Measurements from ENCODE around the gene ETV6. TPM values are rescaled to one million over a fixed set of nuclear protein-coding genes. Genes with fewer than 3 reads are reported as not detected.

ETV6 gene
- total RNA-seq, 1 donor: 11.2 TPM

DNA sequence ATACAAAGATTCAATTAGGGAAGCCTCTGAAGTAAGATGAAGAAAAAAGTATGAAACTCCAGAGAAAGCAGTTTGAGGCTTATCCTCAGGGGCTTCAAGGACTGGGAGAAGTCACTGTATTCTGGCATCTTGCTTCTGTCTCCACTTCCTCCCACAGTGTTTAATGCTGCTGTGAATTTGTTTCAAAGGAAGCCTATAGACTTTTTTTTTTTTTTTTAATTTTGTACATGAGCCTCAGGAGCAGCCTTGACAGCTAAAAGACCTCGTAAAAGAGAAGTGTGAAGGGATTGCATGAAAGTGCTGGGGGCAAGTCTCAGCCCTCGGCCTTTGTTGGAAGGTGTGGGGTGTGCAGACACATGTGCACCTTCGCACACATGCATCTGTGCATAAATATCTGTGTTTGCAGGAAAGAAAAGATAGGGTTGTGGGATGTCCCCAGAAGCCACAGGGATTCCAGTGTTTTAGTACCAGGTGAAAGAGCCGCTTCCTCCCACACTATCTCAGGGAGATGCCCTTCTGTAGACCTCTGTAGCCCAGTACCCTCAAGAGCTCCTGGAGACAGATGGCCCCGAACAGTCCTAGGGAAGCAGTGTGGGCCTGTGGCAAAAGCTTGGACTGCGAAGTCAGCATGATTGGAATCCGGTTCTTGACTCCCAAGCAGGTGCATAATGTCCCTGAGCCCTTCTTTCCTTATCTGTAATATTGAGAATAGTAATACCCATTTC is 227.8 kb downstream of the ETV6 start:
- H3K4me3 ChIP-seq (ENCODE audit: low read depth, low read length): no peak overlapping the region
- no peak for DNase-seq (ENCODE audit: low read depth)
- no peak for TF ChIP-seq CTCF (IDR thresholded peaks at IDR 0.05; ENCODE audit: insufficient read depth, low read depth, low read length)

GRCh38 chr12:11877869-11878780 is 228.7 kb downstream of the ETV6 start:
- DNase-seq (ENCODE audit: low read depth): peak; percentile 64
- TF ChIP-seq CTCF (IDR thresholded peaks at IDR 0.05; ENCODE audit: insufficient read depth, low read depth, low read length): no peak
- H3K4me3 ChIP-seq (ENCODE audit: low read depth, low read length): no peak overlapping the region

- peak; percentile 35 for DNase-seq (ENCODE audit: low read depth)
- no peak overlapping the region for H3K4me3 ChIP-seq (ENCODE audit: low read depth, low read length)
- TF ChIP-seq CTCF (IDR thresholded peaks at IDR 0.05; ENCODE audit: insufficient read depth, low read depth, low read length): no peak
Observed at GRCh38 chr12:11879306-11879705, 229.8 kb downstream of the ETV6 start.

GRCh38 chr12:11880381-11880780 is 230.9 kb downstream of the ETV6 start:
- H3K4me3 ChIP-seq (ENCODE audit: low read depth, low read length): no peak overlapping the region
- DNase-seq (ENCODE audit: low read depth): no peak
- no peak for TF ChIP-seq CTCF (IDR thresholded peaks at IDR 0.05; ENCODE audit: insufficient read depth, low read depth, low read length)

- no peak overlapping the region for H3K4me3 ChIP-seq (ENCODE audit: low read depth, low read length)
- TF ChIP-seq CTCF (IDR thresholded peaks at IDR 0.05; ENCODE audit: insufficient read depth, low read depth, low read length): no peak
- DNase-seq (ENCODE audit: low read depth): no peak
Observed at GRCh38 chr12:11881835-11882234, 232.4 kb downstream of the ETV6 start.

- no peak overlapping the region for H3K4me3 ChIP-seq (ENCODE audit: low read depth, low read length)
- DNase-seq (ENCODE audit: low read depth): no peak
- no peak for TF ChIP-seq CTCF (IDR thresholded peaks at IDR 0.05; ENCODE audit: insufficient read depth, low read depth, low read length)
Observed at GRCh38 chr12:11882301-11883019, 233.0 kb downstream of the ETV6 start.
